A673 (cell line): ENCODE results near the gene FAM20B.

Experiments
- EZH2 ChIP-seq: fragments of 200-600 bp; sonication (generic); IDR thresholded peaks from 2 replicates; pipeline ENCODE4 v1.6.1; 2017; ENCODE audit warnings: borderline replicate concordance, low read depth, mild to moderate bottlenecking, mixed read lengths, antibody characterized with exemption, low read length; ENCODE audit not compliant: poor library complexity, severe bottlenecking
- TF ChIP-seq, protein P1 (sequence below): fragments of 300-800, 200-600 bp; sonication (generic); conservative IDR thresholded peaks from 2 replicates; pipeline ENCODE4 v1.5.1; 2017; ENCODE audit warnings: low read depth, mild to moderate bottlenecking, antibody characterized with exemption, low read length, moderate library complexity, mixed read lengths

DNA sequence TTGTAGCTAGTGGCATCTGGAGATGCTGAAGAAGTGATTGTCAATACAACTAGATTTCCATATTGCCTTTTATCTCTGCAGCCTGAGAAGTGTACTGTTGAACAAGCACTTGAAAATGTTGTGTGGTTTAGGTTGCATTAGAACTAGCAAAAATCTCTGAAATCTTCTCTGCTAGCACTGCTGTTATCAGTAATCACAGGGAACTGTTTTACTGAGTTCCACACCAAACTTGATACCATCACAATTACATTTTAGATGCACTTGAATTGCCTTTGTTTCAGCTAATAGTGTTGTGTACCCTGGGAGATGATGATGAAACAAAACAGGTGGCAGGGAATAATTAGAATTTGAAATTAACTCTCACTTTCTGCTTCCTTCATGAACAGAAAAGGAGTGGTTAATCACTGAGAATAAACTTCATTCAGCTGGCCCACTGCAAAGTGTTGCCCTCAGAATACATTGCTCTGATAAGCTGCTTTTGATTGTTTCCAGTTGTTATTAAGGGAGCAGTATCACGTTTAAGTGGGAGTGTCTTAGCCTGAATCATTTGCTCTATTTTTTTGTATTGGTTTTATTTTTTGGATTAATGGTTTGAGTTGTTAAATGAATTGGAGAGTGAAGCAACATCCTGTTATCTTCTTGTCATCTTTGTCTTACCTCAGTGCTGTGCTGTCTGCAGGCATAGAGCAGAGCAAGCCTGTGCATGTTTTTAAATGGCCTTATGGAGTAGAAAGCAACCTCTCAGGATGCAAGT is 13.0 kb downstream of the FAM20B start:
- TF ChIP-seq, protein P1, sequence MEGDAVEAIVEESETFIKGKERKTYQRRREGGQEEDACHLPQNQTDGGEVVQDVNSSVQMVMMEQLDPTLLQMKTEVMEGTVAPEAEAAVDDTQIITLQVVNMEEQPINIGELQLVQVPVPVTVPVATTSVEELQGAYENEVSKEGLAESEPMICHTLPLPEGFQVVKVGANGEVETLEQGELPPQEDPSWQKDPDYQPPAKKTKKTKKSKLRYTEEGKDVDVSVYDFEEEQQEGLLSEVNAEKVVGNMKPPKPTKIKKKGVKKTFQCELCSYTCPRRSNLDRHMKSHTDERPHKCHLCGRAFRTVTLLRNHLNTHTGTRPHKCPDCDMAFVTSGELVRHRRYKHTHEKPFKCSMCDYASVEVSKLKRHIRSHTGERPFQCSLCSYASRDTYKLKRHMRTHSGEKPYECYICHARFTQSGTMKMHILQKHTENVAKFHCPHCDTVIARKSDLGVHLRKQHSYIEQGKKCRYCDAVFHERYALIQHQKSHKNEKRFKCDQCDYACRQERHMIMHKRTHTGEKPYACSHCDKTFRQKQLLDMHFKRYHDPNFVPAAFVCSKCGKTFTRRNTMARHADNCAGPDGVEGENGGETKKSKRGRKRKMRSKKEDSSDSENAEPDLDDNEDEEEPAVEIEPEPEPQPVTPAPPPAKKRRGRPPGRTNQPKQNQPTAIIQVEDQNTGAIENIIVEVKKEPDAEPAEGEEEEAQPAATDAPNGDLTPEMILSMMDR = no peak
- no peak for TF ChIP-seq EZH2
